SK-N-SH (cell line): ENCODE data around the gene ULK3. TPM values are rescaled to one million over a fixed set of nuclear protein-coding genes. Genes with fewer than 3 reads are reported as not detected.
A peak's percentile ranks its signal among the peaks of the same experiment; 100 is the strongest.

ENCODE experiments used
- CTCF ChIA-PET: fragments of 300-600, 350-600 bp; formaldehyde crosslinking; extraction: SDS; loops from one replicate; lab custom pipeline; 2021; lab: Yijun Ruan, JAX
- POLR2A ChIA-PET: fragments of 350-600 bp; sonication (Branson Sonifier 250); formaldehyde crosslinking; extraction: SDS; loops from one replicate; lab custom pipeline; 2020; ENCODE audit warnings: antibody characterized with exemption, inconsistent platforms; lab: Yijun Ruan, JAX
- DNase-seq: peaks from one replicate; pipeline ENCODE4 v3.0.0; 2012
- H2AFZ ChIP-seq: fragments of 200-600 bp; sonication (generic); 2 replicates; pipeline ENCODE4 v1.8.1; 2016; ENCODE audit warnings: antibody characterized with exemption, mild to moderate bottlenecking, low read depth
- H3F3A ChIP-seq: fragments of 200-600 bp; sonication (generic); replicated peaks from 2 replicates; pipeline ENCODE3; 2016; ENCODE audit warnings: antibody characterized with exemption, mild to moderate bottlenecking; ENCODE audit not compliant: insufficient read depth
- H3K27ac ChIP-seq, 2 experiments: fragments of 200-500 bp in 1 of 2; fragments of 200-600 bp in 1 of 2; sonication (Bioruptor generic) in 1 of 2; sonication (generic), shearing (Covaris generic) in 1 of 2; 2 replicates each; pipeline versions ENCODE4 v1.5.1 to v1.6.1; 2014 to 2016; ENCODE audit warnings: low read depth in 2 of 2, inconsistent platforms in 1 of 2, low read length in 1 of 2, mild to moderate bottlenecking in 1 of 2, mixed read lengths in 1 of 2
- H3K27me3 ChIP-seq: fragments of 200-600 bp; sonication (generic), shearing (Covaris generic); 2 replicates; pipeline ENCODE4 v1.6.1; 2016; ENCODE audit warnings: mixed run types; ENCODE audit not compliant: insufficient read depth
- H3K36me3 ChIP-seq, 2 experiments: fragments of 200-500 bp in 1 of 2; fragments of 200-600 bp in 1 of 2; sonication (Bioruptor generic) in 1 of 2; sonication (generic) in 1 of 2; replicated peaks in 1 of 2; 2 replicates each; pipeline versions ENCODE3 to v1.5.1; 2014 to 2016; ENCODE audit warnings: low read length in 1 of 2, mild to moderate bottlenecking in 1 of 2; ENCODE audit not compliant: insufficient read depth in 2 of 2, control insufficient read depth in 1 of 2
- H3K4me1 ChIP-seq, 2 experiments: fragments of 200-500 bp in 1 of 2; fragments of 200-600 bp in 1 of 2; sonication (Bioruptor generic) in 1 of 2; sonication (generic), shearing (Covaris generic) in 1 of 2; 2 replicates each; pipeline versions ENCODE4 v1.5.1 to v1.6.1; 2014 to 2016; ENCODE audit warnings: low read depth in 1 of 2, low read length in 1 of 2, mixed run types in 1 of 2; ENCODE audit not compliant: insufficient read depth in 2 of 2, control insufficient read depth in 1 of 2
- H3K4me2 ChIP-seq: fragments of 200-600 bp; sonication (generic), shearing (Covaris generic); 2 replicates; pipeline ENCODE4 v1.6.1; 2017; ENCODE audit warnings: mixed run types
- H3K4me3 ChIP-seq, 2 experiments: fragments of 200-500 bp in 1 of 2; fragments of 200-600 bp in 1 of 2; sonication (Bioruptor generic) in 1 of 2; sonication (generic), shearing (Covaris generic) in 1 of 2; 2 replicates each; pipeline versions ENCODE4 v1.5.1 to v1.8.1; 2014 to 2016; ENCODE audit warnings: low read depth in 2 of 2, inconsistent platforms in 1 of 2, low read length in 1 of 2, mild to moderate bottlenecking in 1 of 2, mixed read lengths in 1 of 2, moderate library complexity in 1 of 2
- H3K79me2 ChIP-seq: fragments of 200-600 bp; sonication (generic); 2 replicates; pipeline ENCODE4 v1.8.1; 2017; ENCODE audit warnings: mild to moderate bottlenecking; ENCODE audit not compliant: insufficient read depth
- H3K9ac ChIP-seq: fragments of 200-600 bp; sonication (generic); 2 replicates; pipeline ENCODE4 v1.6.1; 2017; ENCODE audit warnings: mixed run types
- H3K9me2 ChIP-seq: fragments of 200-600 bp; sonication (generic); 2 replicates; pipeline ENCODE4 v1.6.1; 2017; ENCODE audit warnings: mixed run types
- H3K9me3 ChIP-seq: fragments of 200-600 bp; sonication (generic); 2 replicates; pipeline ENCODE4 v1.6.1; 2017; ENCODE audit warnings: mixed run types, mild to moderate bottlenecking, moderate library complexity
- H4K20me1 ChIP-seq: fragments of 200-600 bp; sonication (generic); 2 replicates; pipeline ENCODE4 v1.6.1; 2017; ENCODE audit warnings: mild to moderate bottlenecking, mixed run types; ENCODE audit not compliant: insufficient read depth
- CTCF ChIP-seq: fragments of 200-600 bp; sonication (generic); IDR thresholded peaks from 2 replicates; pipeline ENCODE4 v1.6.1; 2017; ENCODE audit warnings: antibody characterized with exemption, mild to moderate bottlenecking, moderate library complexity
- EP300 ChIP-seq, 2 experiments: IDR thresholded peaks; 2 replicates each; pipeline versions ENCODE4 v1.4.0 to v1.6.1; 2012; ENCODE audit warnings: borderline replicate concordance in 1 of 2, low read depth in 1 of 2, low read length in 1 of 2
- EZH2phosphoT487 ChIP-seq: fragments of 200-600 bp; sonication (generic); IDR thresholded peaks from 2 replicates; pipeline ENCODE4 v1.6.1; 2017; ENCODE audit warnings: low read depth, mixed run types, mild to moderate bottlenecking, antibody characterized with exemption, moderate library complexity, borderline replicate concordance
- FOSL2 ChIP-seq: IDR thresholded peaks from 2 replicates; pipeline ENCODE4 v1.4.0; 2012; ENCODE audit warnings: low read depth, mild to moderate bottlenecking, moderate library complexity, borderline replicate concordance
- GABPA ChIP-seq: IDR thresholded peaks from 2 replicates; pipeline ENCODE4 v1.4.0; 2012; ENCODE audit warnings: low read depth, mild to moderate bottlenecking
- GATA2 ChIP-seq: sonication (generic); formaldehyde crosslinking; IDR thresholded peaks from 2 replicates; pipeline ENCODE4 v1.5.0; 2020; ENCODE audit warnings: mild to moderate bottlenecking, missing genetic modification reagents
- MAX ChIP-seq: IDR thresholded peaks from 2 replicates; pipeline ENCODE4 v1.4.0; 2012; ENCODE audit warnings: low read depth
- MEF2A ChIP-seq: IDR thresholded peaks from 2 replicates; pipeline ENCODE4 v1.4.0; 2012; ENCODE audit warnings: low read depth, borderline replicate concordance
- NRF1 ChIP-seq: IDR thresholded peaks from 2 replicates; pipeline ENCODE4 v1.6.1; 2012; ENCODE audit warnings: low read depth, mild to moderate bottlenecking, low read length
- PBX3 ChIP-seq: IDR thresholded peaks from 2 replicates; pipeline ENCODE4; 2012
- REST ChIP-seq: IDR thresholded peaks from 2 replicates; pipeline ENCODE4 v1.6.1; 2012; ENCODE audit warnings: mild to moderate bottlenecking, low read depth, low read length, moderate library complexity
- RXRA ChIP-seq: IDR thresholded peaks from 2 replicates; pipeline ENCODE4 v1.4.0; 2012; ENCODE audit warnings: low read depth, mild to moderate bottlenecking, borderline replicate concordance
- SMC3 ChIP-seq: IDR thresholded peaks from 2 replicates; pipeline ENCODE4 v1.6.1; 2012; ENCODE audit warnings: low read depth, low read length, improper control_type of control experiment
- TEAD4 ChIP-seq: IDR thresholded peaks from 2 replicates; pipeline ENCODE4 v1.4.0; 2012; ENCODE audit warnings: mild to moderate bottlenecking, borderline replicate concordance; ENCODE audit not compliant: insufficient read depth
- YY1 ChIP-seq: IDR thresholded peaks from 2 replicates; pipeline ENCODE4 v1.4.0; 2012; ENCODE audit warnings: low read depth, mild to moderate bottlenecking
- WGBS: methylation state at CpG from one replicate; pipeline ENCODE4 v1.1.6; 2017; ENCODE audit warnings: low lambda C conversion rate; 5-methylcytosine and 5-hydroxymethylcytosine counted together
- polyA plus RNA-seq, 3 experiments: library from polyadenylated mRNA; depleted of rRNA; stranded (reverse); fragments of >200 nt; gene quantifications; 2 replicates each; pipeline ENCODE4 v1.2.3, GENCODE V29; 2012

ULK3 gene
- polyA plus RNA-seq, 1 of the 3 experiments (the other 2 are of a cell fraction), result 41.3 TPM

GRCh38 chr15:74791667-74792066 is 51.3 kb downstream of the ULK3 start:
- Histone ChIP-seq H2AFZ (no peak overlapping the region), H3K4me1 (peaks cover 13 to 52% of the 10 kb centered on the region in 2 experiments), H4K20me1 (peaks cover 90% of the 10 kb centered on the region), H3K9ac (no peak overlapping the region), H3K9me3 (no peaks in the 10 kb centered on the region), H3K27me3 (no peaks in the 10 kb centered on the region), H3K4me2 (no peak overlapping the region), H3K9me2 (no peaks in the 10 kb centered on the region), H3F3A (peaks cover 14% of the 10 kb centered on the region), H3K36me3 (no peaks in the 10 kb centered on the region), H3K79me2 (peaks cover 92% of the 10 kb centered on the region), H3K27ac (no peak overlapping the region), H3K4me3 (no peak overlapping the region)
- CTCF ChIA-PET, result interaction anchor here (0.7 to 4.6 kb wide), 9 partner anchors 8 to 417 kb away, joined by 3 to 50 read pairs (median 6); partner anchors contain the start of gene CSK
- POLR2A ChIA-PET, result no interaction called here
- WGBS, result 97% methylated on average over 7 of the region's 7 CpGs
- DNase-seq, result no peak
- no peak for TF ChIP-seq YY1
- TF ChIP-seq FOSL2, result no peak
- TF ChIP-seq CTCF, result no peak
- no peak for TF ChIP-seq MEF2A
- TF ChIP-seq MAX, result no peak

- Histone ChIP-seq H3K27ac (peak overlapping the region in 1 of 2 experiments; percentile 67; a peak in 3 of 4 replicates), H3K4me2 (no peak overlapping the region), H3K4me1 (peaks cover 13 to 52% of the 10 kb centered on the region in 2 experiments), H3K4me3 (no peak overlapping the region), H3K79me2 (peaks cover 92% of the 10 kb centered on the region), H3K27me3 (no peaks in the 10 kb centered on the region), H3K9ac (no peak overlapping the region), H3K36me3 (peaks cover 0 to 4% of the 10 kb centered on the region in 2 experiments), H2AFZ (no peak overlapping the region), H3K9me3 (no peaks in the 10 kb centered on the region), H4K20me1 (peaks cover 91% of the 10 kb centered on the region), H3K9me2 (no peaks in the 10 kb centered on the region), H3F3A (peaks cover 14% of the 10 kb centered on the region)
- ChIA-PET POLR2A (no interaction called here), CTCF (interaction anchor here (0.7 to 4.6 kb wide), 11 partner anchors 8 to 170 kb away, joined by 3 to 40 read pairs (median 8); partner anchors contain the start of gene CSK)
- TF ChIP-seq RXRA (no peak), SMC3 (no peak), EZH2phosphoT487 (no peak), TEAD4 (no peak), FOSL2 (no peak), EP300 (IDR thresholded peaks at IDR 0.05; ENCODE audit: borderline replicate concordance in 1 of 2, low read depth in 1 of 2, low read length in 1 of 2) (no peak), NRF1 (no peak), GATA2 (CRISPR knock-in tag) (no peak), REST (no peak), PBX3 (no peak), GABPA (no peak)
- no peak for DNase-seq
- WGBS, result 65% methylated on average over 1 of the region's 1 CpG
Measured at GRCh38 chr15:74791007-74791406, 51.9 kb downstream of the ULK3 start.
